C1 segment of cervical spinal cord (tissue), 14 donors: ENCODE measurements around the gene CRB1.
A peak's percentile ranks its signal among the peaks of the same experiment; 100 is the strongest.

Source experiments
- DNase-seq, 14 donors: peaks; one replicate each; lab custom pipeline; 2025; lab: John Stamatoyannopoulos, UW

Gene CRB1

DNA sequence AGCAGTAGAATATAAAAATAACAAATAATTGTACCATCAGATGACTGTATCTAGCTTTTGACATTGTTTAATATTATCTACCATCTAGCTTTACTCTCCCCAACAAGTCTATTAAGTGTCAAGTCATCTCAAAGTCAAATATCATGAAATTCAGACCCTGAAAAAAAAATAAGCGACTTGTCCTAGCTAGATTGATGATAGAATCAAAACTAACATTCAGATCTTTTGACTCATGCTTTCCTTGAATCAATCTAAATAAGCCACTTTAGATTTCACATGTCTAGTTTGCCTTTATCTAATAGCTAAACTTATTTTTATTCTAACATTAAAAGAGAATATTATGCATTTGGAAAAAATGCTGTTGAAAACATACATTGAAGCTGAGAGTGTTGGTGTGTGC is 35.4 kb downstream of the CRB1 start:
- DNase-seq: no peak

DNA sequence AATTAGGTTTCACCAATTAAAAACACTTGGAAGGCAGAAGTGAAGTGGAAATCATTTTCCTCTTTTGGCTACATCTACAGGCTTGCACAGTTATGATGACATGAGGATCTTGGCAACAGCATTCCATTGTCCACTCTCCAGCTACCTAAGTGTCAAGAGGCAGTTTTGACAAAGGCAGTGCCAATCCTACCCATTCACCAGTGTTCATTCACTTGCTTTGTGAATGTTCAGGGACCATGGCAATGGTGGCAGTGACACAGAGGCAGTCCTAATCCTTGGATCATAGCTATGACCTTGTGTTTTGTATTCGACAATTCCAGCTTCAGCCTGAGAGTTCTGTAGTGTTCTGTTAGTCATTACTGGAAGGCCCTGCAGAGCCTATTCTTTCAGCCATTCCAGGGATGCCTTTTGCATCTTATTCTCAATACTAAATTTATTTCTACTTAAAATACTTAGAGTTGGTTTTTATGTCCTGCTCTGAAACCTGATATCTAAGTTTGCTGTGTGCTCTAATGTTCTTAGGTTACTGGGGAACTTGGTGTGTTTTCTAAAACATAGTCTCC is 36.7 kb downstream of the CRB1 start:
- peak in 10 of 14 donors; percentile 13 to 66 (median 29) for DNase-seq

DNA sequence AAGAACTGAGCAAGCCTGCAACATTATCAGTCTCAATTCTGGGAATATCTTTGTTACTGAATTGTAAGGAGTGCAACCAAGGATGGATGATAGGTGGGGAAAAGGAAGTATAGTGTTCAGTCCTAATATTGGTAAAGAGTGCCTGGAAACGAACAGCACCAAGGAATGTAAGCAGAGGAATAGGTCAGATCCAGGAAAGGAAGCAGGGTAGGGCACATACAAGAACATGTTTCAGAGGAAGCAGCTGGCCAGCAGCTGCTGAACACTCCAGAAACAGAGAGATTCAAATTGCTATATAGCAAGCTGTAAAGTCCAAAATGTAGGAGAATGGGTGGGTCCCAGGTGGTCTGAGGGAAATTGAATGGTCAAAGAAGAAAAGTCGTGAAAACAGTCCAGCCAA is 37.9 kb downstream of the CRB1 start:
- DNase-seq: no peak

DNA sequence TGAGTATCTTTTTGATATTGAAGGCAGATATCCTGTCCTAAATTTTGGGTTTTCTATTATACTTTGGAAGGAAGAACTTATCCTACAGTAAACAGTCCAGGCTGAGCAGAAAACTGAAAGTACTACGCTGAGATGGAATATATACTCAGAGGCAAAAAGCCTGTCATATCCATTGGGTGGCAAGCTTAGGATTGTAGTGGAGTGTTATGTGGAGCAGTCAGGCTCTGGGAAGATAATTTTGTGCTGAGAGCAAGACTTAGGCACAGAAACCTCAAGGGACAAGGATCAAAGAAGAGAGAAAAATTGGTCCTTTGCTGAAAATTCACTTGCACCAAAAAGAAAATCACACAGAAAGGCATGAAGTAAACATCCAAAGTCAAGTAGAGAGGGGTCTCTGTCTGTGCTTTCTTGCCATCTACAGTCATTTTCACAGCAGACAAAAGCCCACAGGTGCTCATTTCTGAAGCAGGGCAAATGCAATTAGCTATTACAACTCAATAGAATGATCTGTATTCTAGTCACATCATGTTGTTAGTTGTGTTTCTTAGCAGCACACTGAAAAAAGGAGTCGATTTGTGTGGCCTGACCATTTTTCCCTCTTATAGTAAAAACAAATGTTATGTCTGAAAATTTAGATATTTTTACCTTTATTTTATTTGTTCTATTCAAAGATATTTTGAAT is 38.5 kb downstream of the CRB1 start:
- DNase-seq: peak in 1 of 14 donors; percentile 38

DNA sequence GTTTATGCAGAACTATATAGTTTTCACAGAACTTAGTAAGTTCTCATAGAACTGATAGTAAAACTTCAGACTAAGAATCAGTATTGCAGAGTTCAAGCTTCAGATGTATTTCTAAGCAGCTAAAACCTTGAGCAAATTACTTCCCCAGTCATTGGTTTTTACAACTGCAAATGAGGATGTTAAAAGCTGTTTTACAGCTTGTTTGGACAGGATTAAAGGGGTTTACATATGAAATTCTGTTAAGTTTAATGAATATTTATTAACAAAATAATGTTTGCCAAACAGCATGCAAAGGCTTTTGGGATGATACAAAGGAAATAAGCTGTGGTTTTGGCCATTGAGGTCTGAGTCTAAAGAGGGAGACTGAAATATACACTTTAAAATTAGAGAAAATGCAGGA is 39.1 kb downstream of the CRB1 start:
- DNase-seq: no peak

DNA sequence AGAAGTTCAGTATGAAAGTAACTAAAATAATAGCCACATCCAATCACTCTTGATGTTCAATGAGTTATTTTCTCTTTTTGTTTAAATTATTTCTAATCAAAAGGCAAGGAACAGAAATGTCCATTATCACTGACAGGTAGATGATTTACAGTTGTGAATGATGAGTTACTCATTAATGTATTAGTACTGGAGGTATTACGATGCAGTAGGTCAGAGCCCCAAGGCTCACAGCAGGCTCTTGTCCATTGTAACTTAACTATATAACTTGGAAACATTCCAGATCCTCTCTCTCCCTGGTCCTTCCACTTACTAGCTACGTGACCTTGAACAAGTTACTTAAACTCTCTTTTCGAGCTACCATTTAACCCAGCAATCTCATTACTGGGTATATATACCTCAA is 39.5 kb downstream of the CRB1 start:
- no peak for DNase-seq

DNA sequence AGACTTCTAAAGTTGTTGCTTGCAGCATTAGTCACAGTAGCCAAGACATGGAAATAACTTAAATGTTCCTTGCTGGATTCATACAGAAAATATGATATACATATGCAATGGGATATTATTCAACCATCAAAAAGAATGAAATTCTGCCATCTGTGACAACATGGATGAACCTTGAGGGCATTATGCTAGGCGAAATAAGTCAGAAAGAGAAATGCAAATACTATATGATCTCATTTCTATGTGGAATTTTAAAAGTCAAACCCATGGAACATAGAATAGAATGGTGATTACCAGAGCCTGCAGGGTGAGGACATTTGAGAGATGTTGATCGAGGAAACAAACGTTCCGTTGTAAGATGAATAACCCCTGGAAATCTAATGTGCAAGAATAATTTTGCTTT is 43.0 kb downstream of the CRB1 start:
- DNase-seq: no peak

DNA sequence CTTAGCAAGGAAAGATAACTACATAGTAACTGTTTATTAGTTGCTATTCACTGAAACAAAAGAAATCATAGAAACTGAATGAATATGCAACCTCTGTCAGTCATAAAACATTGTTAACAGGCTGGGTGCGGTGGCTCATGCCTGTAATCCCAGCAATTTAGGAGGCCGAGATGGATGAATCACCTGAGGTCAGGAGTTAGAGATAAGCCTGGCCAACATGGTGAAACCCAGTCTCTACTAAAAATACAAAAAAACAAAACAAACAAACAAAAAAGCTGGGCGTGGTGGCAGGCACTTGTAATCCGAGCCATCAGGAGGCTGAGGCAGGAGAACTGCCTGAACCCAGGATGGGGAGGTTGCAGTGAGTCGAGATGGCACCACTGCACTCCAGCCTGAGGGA is 44.1 kb downstream of the CRB1 start:
- DNase-seq: no peak

DNA sequence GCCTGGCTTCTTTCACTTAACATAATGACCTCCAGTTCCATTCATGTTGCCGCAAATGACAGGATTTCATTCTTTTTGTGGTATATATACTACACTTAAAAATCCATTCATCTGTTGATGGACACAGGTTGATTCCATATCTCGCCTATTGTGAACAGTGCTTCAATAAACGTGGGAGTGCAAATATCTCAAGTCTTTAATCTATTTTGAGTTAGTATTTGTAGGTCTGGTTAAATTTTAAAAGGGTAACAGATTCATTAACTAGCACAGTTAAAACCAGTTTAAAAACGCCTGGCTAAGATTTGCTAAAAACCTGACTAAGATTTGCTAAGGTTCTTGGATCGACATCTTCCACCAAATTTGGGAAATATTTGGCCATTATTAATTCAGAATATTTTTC is 45.7 kb downstream of the CRB1 start:
- DNase-seq: no peak

DNA sequence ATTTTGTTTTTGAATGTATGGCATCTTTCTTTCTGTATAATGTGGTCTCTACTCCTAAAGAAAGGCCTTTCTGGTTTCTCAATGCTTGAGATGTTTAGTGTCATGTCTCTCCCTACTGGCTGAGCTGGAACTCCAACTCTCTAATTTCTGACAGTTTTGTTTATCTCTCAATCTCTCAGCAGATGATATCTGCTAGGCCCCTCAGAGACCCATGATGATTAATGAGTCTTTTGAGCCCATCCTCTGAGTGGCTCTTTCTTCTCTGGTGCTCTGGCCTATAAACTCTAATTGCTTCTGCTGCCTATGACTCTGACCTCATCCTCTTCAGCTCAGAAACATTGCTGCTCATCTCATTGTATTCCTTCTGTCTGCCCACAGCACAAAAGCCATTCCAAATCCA is 46.6 kb downstream of the CRB1 start:
- DNase-seq: peak in 4 of 14 donors; percentile 9 to 46 (median 22)

DNA sequence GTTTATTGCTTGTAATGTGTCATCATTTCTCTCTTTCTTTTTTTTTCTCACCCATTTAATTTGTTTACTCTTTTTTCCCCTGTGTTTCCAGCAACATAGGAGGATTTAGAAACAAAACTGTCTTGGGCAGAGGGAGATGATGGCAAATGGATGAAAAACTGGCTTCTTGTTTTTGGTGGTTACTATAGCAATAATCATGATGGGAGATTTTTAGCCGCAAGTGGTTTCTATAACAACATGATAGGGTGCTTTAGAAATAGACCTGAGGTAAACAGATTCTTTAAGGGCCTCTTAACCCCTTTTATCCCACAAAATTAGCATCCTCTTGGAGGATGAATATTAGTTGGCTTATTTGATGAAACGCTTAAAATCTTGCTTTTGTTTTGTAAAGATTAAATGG is 51.6 kb downstream of the CRB1 start:
- no peak for DNase-seq

DNA sequence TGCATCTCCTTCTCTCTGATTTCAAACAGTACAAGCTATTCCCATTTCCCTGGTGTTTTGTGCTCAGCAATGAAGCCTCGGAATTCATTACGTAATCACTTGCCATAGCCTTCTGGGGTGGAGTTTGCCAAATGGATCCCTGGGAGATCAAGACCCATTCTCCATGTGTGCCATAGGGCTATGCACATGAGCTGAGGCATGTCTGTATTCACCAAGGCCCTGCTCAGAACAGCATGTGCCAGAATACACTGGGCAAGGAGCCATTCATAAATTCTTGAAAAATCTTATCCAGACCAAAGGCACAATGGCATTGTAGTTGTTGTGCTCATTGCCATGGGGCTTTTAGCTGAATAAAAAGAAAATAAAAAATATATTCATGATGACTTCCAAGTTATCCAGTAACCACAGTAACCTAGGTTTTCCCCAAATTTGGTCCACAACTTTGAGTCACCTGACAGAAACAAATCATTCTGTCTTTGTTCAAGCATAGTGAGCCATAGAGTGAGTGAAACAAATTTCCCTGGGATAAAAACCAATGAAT is 53.0 kb downstream of the CRB1 start:
- DNase-seq: peak in 8 of 14 donors; percentile 12 to 53 (median 32)

DNA sequence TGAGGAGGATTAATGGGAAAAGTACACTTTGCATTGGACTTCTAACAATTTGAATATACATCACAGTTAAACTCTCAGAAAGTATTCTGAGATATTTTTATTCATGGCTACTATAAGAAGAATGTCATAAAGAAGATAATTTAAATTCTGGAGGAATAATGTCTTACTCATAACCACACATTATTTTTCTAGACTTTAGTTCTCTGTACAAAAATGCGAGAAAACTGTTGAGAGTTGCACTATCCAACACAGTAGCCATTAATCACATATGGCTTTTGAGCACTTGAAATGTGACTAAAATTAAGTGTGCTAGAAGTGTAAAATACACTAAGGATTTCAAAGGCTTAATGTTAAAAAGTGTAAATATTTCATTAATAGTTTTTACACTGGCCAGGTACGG is 53.8 kb downstream of the CRB1 start:
- no peak for DNase-seq

DNA sequence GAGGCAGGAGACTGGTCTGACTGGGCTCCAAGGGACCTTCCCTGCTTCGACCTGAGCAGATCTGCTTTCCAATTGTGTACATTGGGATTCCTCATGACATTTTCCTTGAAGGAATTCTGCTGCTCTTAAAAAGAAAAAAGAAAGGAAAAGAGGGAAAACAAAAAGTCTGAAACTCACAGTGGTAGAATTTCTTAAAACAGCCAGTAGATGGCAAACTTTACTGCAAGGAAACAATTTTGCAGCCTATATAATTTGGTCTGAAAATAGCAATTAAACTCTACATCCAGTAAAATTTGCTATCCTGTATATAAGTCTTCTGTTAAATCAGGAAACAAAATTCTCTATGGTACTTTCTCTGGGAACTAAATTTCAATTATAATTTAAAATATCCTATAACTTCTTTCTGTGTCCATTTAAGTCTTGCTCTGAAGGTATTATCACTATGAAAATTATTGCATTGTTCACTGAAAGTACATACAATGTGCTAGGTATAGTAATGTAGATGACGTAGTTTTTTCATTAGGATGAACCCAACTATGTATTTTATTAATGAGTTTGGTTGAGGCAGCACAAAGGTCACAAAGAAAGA is 59.8 kb downstream of the CRB1 start:
- DNase-seq: peak in 1 of 14 donors; percentile 10

DNA sequence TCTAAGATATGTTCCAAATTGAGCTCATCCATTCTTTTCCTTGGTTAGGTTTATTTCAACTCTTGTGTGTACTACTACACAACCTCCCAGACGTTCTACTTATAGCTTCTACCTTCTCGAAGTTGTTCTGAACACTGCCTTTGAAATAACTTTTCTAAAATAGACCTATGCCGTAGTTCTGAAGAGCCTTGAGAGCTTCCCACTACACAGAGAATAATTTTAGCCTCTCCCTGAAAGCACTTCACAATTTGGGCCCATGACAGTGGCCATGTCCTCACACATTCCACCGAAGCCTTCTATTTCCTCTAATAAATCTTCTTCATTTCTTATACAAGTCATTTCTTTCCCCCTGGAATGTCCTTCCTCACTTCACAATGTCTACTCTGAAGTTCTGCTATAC is 62.2 kb downstream of the CRB1 start:
- no peak for DNase-seq

DNA sequence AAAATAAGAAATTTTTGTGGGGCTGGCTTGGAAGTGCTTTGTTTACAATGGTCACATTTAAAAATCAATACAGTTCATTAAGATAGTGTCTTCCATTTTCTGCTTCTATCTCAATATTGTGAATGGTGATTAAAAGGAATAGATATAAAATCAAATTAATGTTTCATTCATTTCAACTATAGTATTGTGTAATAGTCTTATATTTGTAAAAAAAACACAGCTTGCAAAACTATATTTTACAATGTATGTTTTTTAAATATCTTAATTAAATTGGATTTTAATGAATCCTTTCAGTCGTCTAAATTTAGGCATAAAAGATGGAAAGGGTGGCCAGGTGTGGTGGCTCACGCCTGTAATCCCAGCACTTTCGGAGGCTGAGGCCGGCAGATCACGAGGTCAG is 63.5 kb downstream of the CRB1 start:
- no peak for DNase-seq

DNA sequence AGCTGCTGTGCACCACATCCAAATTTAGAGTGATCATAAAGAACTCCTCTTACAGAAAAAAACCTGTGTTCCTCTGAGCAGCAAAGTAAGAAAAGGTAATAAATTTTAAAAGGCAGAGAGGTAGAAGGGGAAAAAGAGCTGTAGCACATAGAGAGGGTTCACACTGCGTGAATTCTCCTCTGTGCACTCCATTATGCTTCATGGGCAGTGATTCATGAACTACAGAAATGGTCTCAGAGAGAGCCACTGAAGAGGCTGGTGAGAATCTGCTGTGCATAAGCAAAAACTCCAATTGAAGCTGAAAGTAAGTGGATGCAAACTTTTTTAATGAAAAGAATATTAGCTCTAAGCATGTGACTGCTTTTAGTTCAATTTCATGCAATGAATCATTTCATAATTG is 65.0 kb downstream of the CRB1 start:
- no peak for DNase-seq

DNA sequence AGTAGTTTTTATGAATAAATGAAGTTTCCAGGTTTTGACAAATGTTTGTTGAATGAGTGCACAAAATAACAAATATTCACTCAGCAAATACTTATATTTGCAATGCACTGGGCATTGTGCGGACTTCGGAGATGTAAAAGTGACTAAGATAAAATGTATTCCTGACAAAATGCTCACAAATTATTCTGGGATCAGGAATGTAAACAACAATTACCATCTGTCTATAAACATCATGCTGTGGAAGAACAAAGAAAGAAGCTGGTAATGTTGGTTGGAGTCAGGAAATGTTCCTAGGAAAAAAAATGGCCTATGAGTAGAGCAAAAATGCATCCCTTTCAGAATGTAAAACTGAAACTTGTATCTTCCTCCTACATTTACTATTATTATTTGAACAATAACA is 68.5 kb downstream of the CRB1 start:
- no peak for DNase-seq

DNA sequence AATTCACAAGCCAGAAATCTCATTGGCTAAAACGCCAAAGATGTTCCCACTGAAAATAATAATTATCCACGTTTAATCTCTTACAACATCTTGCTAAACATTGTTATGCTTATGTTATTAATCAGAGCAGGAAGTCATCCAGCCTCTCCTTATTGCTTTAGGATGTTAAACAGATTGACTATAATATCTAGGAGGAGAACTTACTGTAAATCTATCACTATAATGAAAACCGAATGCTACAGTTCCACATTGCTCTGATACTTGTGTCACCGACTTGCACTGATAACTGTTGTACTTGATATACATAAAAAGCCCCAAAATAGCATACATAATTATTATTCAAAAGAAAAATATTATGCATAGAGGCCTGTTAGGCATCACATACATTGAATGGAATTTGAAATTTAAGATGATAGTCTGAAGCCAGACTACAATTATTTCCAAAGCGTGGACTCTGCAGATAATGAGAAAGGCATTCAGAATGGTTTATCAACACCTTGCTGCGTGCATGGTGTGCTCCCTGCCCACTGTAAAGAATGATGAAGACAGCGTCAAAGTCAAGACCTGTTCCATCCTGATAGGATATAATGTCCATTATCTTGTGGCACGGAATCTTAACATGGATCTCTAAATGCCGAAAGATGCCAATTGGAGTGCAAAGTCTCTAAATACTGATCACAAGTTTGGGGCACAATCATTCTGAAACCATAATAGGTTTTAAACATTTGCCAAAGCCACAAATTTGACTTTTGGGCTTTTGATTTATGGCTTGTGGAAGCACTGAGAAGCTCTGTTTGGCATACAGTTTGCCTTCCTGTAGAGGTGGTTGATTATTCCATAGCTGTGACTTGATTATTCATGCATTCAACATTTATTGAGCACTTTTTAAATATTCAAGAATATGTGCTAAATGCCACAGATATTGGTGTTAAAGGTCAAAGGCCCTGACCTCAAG is 71.3 kb downstream of the CRB1 start:
- DNase-seq: no peak

DNA sequence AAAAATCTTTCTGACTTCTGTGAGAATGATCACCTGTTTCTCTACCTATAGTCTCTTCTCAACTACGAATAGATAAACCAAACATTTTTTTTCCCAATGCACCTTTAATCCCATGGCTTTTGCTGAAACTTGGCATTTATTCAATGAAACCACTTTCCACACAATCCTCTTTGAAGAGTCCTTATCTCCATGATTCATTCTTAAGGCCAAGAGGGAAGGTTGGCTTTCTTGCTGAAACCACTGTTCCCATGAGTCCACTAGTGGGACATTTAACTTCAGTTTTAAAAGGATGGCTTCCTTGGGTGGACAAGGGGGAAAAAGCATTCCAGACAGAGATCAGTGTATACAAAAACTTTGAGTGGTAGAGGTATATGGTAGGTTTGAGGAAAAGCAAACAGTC is 73.6 kb downstream of the CRB1 start:
- DNase-seq: no peak

DNA sequence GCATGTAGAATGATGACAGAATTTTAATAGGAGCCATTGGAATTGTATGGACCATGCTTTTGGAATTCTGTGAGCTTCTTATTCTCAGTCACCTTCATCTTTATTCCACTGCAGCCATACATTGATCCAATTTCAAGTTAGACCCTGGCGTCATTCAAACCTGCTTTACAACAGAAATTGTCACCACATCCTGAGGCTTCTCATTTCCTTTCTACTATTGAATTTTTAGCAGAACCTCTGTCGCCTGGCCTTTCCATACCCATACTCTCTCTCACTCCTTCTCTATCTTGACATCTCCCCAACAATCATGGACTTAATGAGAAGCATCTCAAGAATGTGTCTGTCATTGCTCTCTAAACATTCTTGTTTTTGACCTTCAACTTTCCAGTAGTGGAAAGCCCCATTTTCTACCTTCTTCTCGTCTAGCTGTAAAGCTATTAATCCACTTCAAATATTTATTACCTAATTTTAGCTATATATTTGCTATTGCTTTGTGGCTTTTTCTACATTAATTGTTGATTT is 74.1 kb downstream of the CRB1 start:
- DNase-seq: no peak

DNA sequence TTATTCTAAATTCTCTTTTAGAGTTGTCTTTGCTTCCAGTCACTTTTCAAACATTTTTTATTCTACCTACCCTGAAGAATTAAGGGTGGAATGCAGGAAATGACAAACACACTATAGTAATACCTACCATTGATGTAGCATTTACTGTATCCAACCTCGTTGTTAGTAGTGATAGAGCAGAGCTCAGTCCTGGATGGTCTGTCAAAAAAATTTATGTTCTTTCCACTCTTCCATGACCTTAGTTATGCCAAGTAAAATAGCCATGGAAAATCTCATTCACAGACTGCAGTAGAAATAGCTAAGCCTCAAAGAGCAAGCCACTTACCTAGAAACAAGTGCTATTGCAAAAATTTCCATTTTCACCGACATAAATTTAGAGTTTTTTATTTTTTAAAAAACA is 74.6 kb downstream of the CRB1 start:
- DNase-seq: no peak
